Gastrocnemius medialis (tissue), 4 donors: Measurements from ENCODE around the gene SNTG2. TPM values are rescaled to one million over a fixed set of nuclear protein-coding genes. Genes with fewer than 3 reads are reported as not detected.

Experiments used
- ATAC-seq, 2 donors: fragments of 150-250 bp; one replicate each; pipeline ENCODE4 v1.9.1; 2016
- DNase-seq, 2 donors: peaks; one replicate each; pipeline ENCODE4 v3.0.0-alpha.2; 2019
- H3K27ac ChIP-seq, 4 donors: fragments of 200-600 bp; sonication (generic); 1 replicate in 1 of 4; 2 replicates in 3 of 4; pipeline ENCODE4 v1.5.1; 2016 to 2018; ENCODE audit warnings: mild to moderate bottlenecking in 2 of 4, moderate library complexity in 1 of 4
- H3K27me3 ChIP-seq, 3 donors: fragments of 200-600 bp; sonication (generic) in 2 of 3; 1 replicate in 1 of 3; 2 replicates in 2 of 3; pipeline versions ENCODE4 v1.5.1 to v1.6.0; 2016 to 2019; ENCODE audit warnings: mild to moderate bottlenecking in 1 of 3, moderate library complexity in 1 of 3
- H3K36me3 ChIP-seq, 2 donors: fragments of 200-600 bp; sonication (generic) in 1 of 2; one replicate each; pipeline ENCODE4 v1.5.1; 2017 to 2018
- H3K4me1 ChIP-seq, 2 donors: fragments of 200-600 bp; sonication (generic) in 1 of 2; one replicate each; pipeline ENCODE4 v1.5.1; 2016 to 2017; ENCODE audit warnings: mild to moderate bottlenecking in 2 of 2
- H3K4me3 ChIP-seq, 4 donors: fragments of 200-600 bp; sonication (generic) in 3 of 4; 1 replicate in 1 of 4; 2 replicates in 3 of 4; pipeline ENCODE4 v1.5.1; 2016 to 2019; ENCODE audit warnings: mild to moderate bottlenecking in 2 of 4
- H3K9me3 ChIP-seq, 3 donors: fragments of 200-600 bp; sonication (generic) in 2 of 3; 1 replicate in 1 of 3; 2 replicates in 2 of 3; pipeline ENCODE4 v1.5.1; 2016 to 2019
- CTCF ChIP-seq, 5 experiments: fragments of 450-650 bp in 3 of 5; fragments of 200-600 bp in 2 of 5; sonication (generic) in 2 of 5; IDR thresholded peaks in 4 of 5; conservative IDR thresholded peaks in 1 of 5; 1 replicate in 4 of 5; 2 replicates in 1 of 5; pipeline ENCODE4 v1.5.1; 2016 to 2019; ENCODE audit warnings: antibody characterized with exemption in 5 of 5, mild to moderate bottlenecking in 3 of 5, moderate library complexity in 3 of 5
- POLR2A ChIP-seq, 2 donors: fragments of 450-650 bp; IDR thresholded peaks; one replicate each; pipeline ENCODE4 v1.6.1; 2017; ENCODE audit warnings: antibody characterized with exemption in 2 of 2, mild to moderate bottlenecking in 2 of 2, moderate library complexity in 2 of 2
- in situ Hi-C, 4 donors: fragments of 200-750 bp; cut with MboI; loops; one replicate each; pipeline versions ENCODE4 v1.15.0 to v1.8.0; 2017; ENCODE audit warnings: low sequenced_read_pairs in 4 of 4
- intact Hi-C: fragments of 100-400 bp; cut with DNase I; formaldehyde crosslinking; loops from one replicate; pipeline ENCODE4 v1.15.1; 2023; ENCODE audit warnings: low total_unique reads
- total RNA-seq, 4 donors: library from RNA; depleted of rRNA; stranded (reverse); fragments of >200 nt; gene quantifications; one replicate each; pipeline versions ENCODE4 v1.1.0 to v1.2.3, GENCODE V29; 2016

Gene SNTG2
- total RNA-seq, 4 donors from 2014 or later = 0.55 to 1.0 (median 0.92) TPM; not detected in 1

DNA sequence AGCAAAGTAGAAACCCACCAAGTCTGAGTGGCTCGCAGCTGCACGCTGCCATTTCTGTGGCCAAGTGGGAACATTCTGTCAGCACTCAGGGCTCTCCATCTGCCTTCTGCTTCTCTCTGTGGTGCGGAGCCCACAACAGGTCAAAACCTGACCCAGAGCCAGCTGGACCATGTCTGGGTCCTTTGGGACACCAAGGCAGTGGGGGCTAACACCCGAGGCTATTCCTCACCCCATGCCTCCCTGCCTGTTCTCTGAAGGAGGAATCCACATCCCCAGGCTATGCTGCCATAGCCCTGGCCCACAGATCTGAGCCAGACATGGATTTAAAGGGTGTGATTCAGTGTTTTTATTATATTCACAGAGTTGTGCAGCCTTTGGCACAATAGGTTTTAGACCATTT lies 86.4 kb downstream of the SNTG2 start:
- no peak for DNase-seq
- H3K36me3 ChIP-seq = no peaks in the 10 kb centered on the region
- H3K27ac ChIP-seq = no peak overlapping the region
- in situ Hi-C loops (no loop called here), intact Hi-C loops (no loop called here)
- ATAC-seq = no peak
- H3K27me3 ChIP-seq = no peaks in the 10 kb centered on the region
- no peak overlapping the region for H3K4me3 ChIP-seq
- no peaks in the 10 kb centered on the region for H3K9me3 ChIP-seq
- TF ChIP-seq POLR2A (IDR thresholded peaks at IDR 0.05) = no peak
- TF ChIP-seq CTCF (IDR thresholded peaks at IDR 0.05 in 4 of 5, conservative IDR thresholded peaks at IDR 0.05 in 1 of 5) = no peak
- H3K4me1 ChIP-seq = no peaks in the 10 kb centered on the region

DNA sequence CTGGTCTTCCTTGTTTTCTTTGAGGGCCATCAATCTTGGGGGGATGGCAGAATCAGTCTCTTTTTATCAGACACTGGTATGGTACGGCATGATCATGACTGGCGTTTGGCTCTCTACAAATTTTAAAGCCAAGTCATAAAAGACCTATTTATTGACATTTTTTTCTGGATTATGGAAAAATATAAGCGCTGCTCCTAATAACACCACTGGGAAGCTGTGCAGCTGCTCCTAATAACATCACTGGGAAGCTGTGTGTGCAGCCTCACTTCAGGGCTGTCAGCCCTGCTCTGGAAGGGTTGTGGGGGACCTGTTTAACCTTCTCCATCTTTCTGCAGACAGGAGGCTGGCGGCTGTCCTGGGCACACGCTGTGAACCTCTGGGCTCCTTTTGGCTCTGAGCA lies 88.9 kb downstream of the SNTG2 start:
- Histone ChIP-seq H3K27me3 (no peaks in the 10 kb centered on the region), H3K4me1 (no peaks in the 10 kb centered on the region), H3K4me3 (no peak overlapping the region), H3K9me3 (no peaks in the 10 kb centered on the region), H3K27ac (no peak overlapping the region), H3K36me3 (no peaks in the 10 kb centered on the region)
- no peak for DNase-seq
- TF ChIP-seq CTCF (IDR thresholded peaks at IDR 0.05 in 4 of 5, conservative IDR thresholded peaks at IDR 0.05 in 1 of 5) (no peak), POLR2A (IDR thresholded peaks at IDR 0.05) (no peak)
- in situ Hi-C loops = no loop called here
- ATAC-seq = no peak
- intact Hi-C loops = no loop called here

- H3K27me3 ChIP-seq = no peaks in the 10 kb centered on the region
- TF ChIP-seq CTCF (IDR thresholded peaks at IDR 0.05 in 4 of 5, conservative IDR thresholded peaks at IDR 0.05 in 1 of 5) (no peak), POLR2A (IDR thresholded peaks at IDR 0.05) (no peak)
- intact Hi-C loops (no loop called here), in situ Hi-C loops (no loop called here)
- H3K4me1 ChIP-seq = no peaks in the 10 kb centered on the region
- H3K36me3 ChIP-seq = no peaks in the 10 kb centered on the region
- H3K4me3 ChIP-seq = no peak overlapping the region
- DNase-seq (no peak), ATAC-seq (no peak)
- no peaks in the 10 kb centered on the region for H3K9me3 ChIP-seq
- H3K27ac ChIP-seq = no peak overlapping the region
These were observed 90.6 kb downstream of the SNTG2 start for GRCh38 chr2:1041012-1041805.

DNA sequence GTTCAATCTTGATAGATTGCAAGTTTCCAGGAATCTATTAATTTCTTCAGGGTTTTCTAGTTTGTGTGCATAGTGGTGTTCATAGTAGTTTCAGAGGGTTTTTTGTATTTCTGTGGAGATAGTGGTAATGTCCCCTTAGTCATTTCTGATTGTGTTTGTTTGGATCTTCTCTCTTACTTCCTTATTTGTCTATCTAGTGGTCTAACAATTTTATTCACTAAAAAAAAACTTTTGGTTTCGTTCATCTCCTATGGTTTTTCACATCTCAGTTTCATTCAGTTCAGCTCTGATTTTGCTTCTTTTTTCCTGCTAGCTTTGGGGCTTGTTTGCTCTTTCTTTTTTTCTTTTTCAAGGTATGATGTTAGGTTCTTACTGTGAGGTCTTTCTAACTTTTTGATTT lies 94.5 kb downstream of the SNTG2 start:
- H3K9me3 ChIP-seq = no peaks in the 10 kb centered on the region
- in situ Hi-C loops (no loop called here), intact Hi-C loops (no loop called here)
- H3K27ac ChIP-seq = no peak overlapping the region
- DNase-seq = no peak
- no peaks in the 10 kb centered on the region for H3K36me3 ChIP-seq
- no peaks in the 10 kb centered on the region for H3K27me3 ChIP-seq
- TF ChIP-seq POLR2A (IDR thresholded peaks at IDR 0.05) (no peak), CTCF (IDR thresholded peaks at IDR 0.05 in 4 of 5, conservative IDR thresholded peaks at IDR 0.05 in 1 of 5) (no peak)
- no peaks in the 10 kb centered on the region for H3K4me1 ChIP-seq
- ATAC-seq = no peak
- H3K4me3 ChIP-seq = no peak overlapping the region

GRCh38 chr2:1046067-1046466 lies 95.4 kb downstream of the SNTG2 start:
- Histone ChIP-seq H3K4me3 (no peak overlapping the region), H3K27ac (no peak overlapping the region), H3K9me3 (no peaks in the 10 kb centered on the region), H3K27me3 (no peaks in the 10 kb centered on the region), H3K36me3 (no peaks in the 10 kb centered on the region), H3K4me1 (no peaks in the 10 kb centered on the region)
- TF ChIP-seq POLR2A (IDR thresholded peaks at IDR 0.05) = no peak
- no peak for TF ChIP-seq CTCF (IDR thresholded peaks at IDR 0.05 in 4 of 5, conservative IDR thresholded peaks at IDR 0.05 in 1 of 5)
- no peak for ATAC-seq
- no peak for DNase-seq
- in situ Hi-C loops = no loop called here
- intact Hi-C loops = no loop called here
